GM18873 (cell line): Measurements from ENCODE around the gene MEAK7.

ENCODE experiments used
- ATAC-seq: cut with Tn5 transposase; IDR thresholded peaks from one replicate; pipeline ENCODE4 v1.9.1; 2021; ENCODE audit warnings: mild to moderate bottlenecking, moderate library complexity, moderate number of reproducible peaks; ENCODE audit not compliant: unreplicated experiment, low FRiP score

MEAK7 gene

GRCh38 chr16:84514295-84514873 is 9.9 kb upstream of the MEAK7 start:
- no peak for ATAC-seq

- no peak for ATAC-seq
Observed at GRCh38 chr16:84513666-84514065, 9.2 kb upstream of the MEAK7 start.

GRCh38 chr16:84513123-84513522 is 8.7 kb upstream of the MEAK7 start:
- no peak for ATAC-seq

- ATAC-seq: no peak
Observed at GRCh38 chr16:84511831-84512230, 7.4 kb upstream of the MEAK7 start.

- no peak for ATAC-seq
Observed at GRCh38 chr16:84511180-84511800, 6.8 kb upstream of the MEAK7 start.

- no peak for ATAC-seq
Observed at GRCh38 chr16:84509032-84509950, 4.8 kb upstream of the MEAK7 start.

- no peak for ATAC-seq
Observed at GRCh38 chr16:84508502-84508901, 4.0 kb upstream of the MEAK7 start.

GRCh38 chr16:84507011-84507982 is 2.8 kb upstream of the MEAK7 start:
- ATAC-seq: no peak

- no peak for ATAC-seq
Observed at GRCh38 chr16:84505249-84506187, 1.1 kb upstream of the MEAK7 start.

- no peak for ATAC-seq
Observed at GRCh38 chr16:84503751-84504395, 586 bp downstream of the MEAK7 start.

GRCh38 chr16:84502581-84502980 is 1.9 kb downstream of the MEAK7 start:
- no peak for ATAC-seq

GRCh38 chr16:84502075-84502474 is 2.4 kb downstream of the MEAK7 start:
- no peak for ATAC-seq

GRCh38 chr16:84501077-84501735 is 3.3 kb downstream of the MEAK7 start:
- ATAC-seq: no peak

- no peak for ATAC-seq
Observed at GRCh38 chr16:84500531-84500930, 3.9 kb downstream of the MEAK7 start.

- ATAC-seq: no peak
Observed at GRCh38 chr16:84499638-84500037, 4.8 kb downstream of the MEAK7 start.

- no peak for ATAC-seq
Observed at GRCh38 chr16:84498859-84499620, 5.4 kb downstream of the MEAK7 start.

GRCh38 chr16:84498223-84498610 is 6.2 kb downstream of the MEAK7 start:
- ATAC-seq: no peak
